PFSK-1 (cell line): ENCODE data around the gene PCGF2.

ENCODE experiments used
- POLR2AphosphoS5 ChIP-seq: IDR thresholded peaks from 2 replicates; pipeline ENCODE4 v1.6.1; 2012; ENCODE audit warnings: low read depth, mild to moderate bottlenecking, control low read depth, low read length, moderate library complexity
- SIN3A ChIP-seq: IDR thresholded peaks from 2 replicates; pipeline ENCODE4 v1.6.1; 2012; ENCODE audit warnings: mild to moderate bottlenecking, low read length, moderate library complexity, borderline replicate concordance; ENCODE audit not compliant: insufficient read depth
- TAF1 ChIP-seq: IDR thresholded peaks from 2 replicates; pipeline ENCODE4 v1.6.1; 2012; ENCODE audit warnings: low read length, control low read depth, borderline replicate concordance; ENCODE audit not compliant: insufficient read depth
- TF ChIP-seq, protein P1 (sequence below), 2 experiments: IDR thresholded peaks; 2 replicates each; pipeline versions ENCODE4 v1.6.1 to v1.8.0; 2011 to 2012; ENCODE audit warnings: low read depth in 2 of 2, low read length in 2 of 2, control low read depth in 1 of 2, inconsistent platforms in 1 of 2, mild to moderate bottlenecking in 1 of 2, moderate library complexity in 1 of 2; ENCODE audit not compliant: insufficient read depth in 1 of 2

DNA sequence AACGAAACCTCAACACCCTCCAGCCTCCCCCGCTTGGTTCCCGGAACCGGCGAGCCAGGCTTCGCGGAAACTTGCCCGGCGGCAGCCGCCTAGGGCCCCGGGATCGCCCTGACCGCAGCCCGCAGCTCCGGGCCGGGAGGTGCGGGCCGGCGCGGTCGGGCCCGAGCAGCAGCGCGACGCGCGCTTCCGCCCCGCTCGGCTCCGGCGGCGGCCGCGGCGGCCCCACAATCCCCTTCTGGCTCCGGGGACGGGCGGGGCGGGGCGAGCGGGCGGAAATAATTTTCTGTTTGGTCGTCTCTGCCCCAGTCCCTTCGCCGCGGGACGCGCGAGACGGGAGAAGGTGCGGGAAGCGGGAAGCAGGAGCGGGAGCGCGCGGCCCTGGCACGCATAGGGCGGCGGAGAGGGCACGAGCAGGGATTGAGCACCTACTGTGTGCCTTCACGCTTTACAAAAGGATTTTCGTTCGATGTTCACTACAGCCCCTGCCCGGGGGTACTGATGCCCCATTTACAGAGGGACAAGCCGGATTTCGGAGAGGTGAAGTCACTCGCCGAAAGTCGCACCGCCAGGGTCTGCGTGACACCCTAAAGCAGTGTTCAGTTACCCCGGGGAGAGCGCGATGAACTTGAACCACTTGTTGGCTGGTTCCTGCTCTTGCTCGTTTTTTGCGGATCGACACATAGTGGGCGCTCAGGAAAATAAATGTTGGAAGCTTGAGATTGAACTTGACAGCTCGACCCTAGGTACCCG, 45.8 kb downstream of the PCGF2 start:
- TF ChIP-seq, protein P1, sequence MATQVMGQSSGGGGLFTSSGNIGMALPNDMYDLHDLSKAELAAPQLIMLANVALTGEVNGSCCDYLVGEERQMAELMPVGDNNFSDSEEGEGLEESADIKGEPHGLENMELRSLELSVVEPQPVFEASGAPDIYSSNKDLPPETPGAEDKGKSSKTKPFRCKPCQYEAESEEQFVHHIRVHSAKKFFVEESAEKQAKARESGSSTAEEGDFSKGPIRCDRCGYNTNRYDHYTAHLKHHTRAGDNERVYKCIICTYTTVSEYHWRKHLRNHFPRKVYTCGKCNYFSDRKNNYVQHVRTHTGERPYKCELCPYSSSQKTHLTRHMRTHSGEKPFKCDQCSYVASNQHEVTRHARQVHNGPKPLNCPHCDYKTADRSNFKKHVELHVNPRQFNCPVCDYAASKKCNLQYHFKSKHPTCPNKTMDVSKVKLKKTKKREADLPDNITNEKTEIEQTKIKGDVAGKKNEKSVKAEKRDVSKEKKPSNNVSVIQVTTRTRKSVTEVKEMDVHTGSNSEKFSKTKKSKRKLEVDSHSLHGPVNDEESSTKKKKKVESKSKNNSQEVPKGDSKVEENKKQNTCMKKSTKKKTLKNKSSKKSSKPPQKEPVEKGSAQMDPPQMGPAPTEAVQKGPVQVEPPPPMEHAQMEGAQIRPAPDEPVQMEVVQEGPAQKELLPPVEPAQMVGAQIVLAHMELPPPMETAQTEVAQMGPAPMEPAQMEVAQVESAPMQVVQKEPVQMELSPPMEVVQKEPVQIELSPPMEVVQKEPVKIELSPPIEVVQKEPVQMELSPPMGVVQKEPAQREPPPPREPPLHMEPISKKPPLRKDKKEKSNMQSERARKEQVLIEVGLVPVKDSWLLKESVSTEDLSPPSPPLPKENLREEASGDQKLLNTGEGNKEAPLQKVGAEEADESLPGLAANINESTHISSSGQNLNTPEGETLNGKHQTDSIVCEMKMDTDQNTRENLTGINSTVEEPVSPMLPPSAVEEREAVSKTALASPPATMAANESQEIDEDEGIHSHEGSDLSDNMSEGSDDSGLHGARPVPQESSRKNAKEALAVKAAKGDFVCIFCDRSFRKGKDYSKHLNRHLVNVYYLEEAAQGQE (IDR thresholded peaks at IDR 0.05; ENCODE audit: insufficient read depth in 1 of 2, low read depth in 2 of 2, low read length in 2 of 2) = 0 out of 4 replicates have a peak, but pooled peaks of 1 of the 2 experiments have one; percentile 8
- peak; percentile 78 for TF ChIP-seq POLR2AphosphoS5
- TF ChIP-seq TAF1 = peak; percentile 72; the same call in 1 of the 2 replicates
- TF ChIP-seq SIN3A = no peak
